WI38 (cell line): ENCODE measurements around the gene ANKH.
"Not testable (repeated sequence)": the region's sequence is repeated elsewhere in the genome, so short reads cannot be mapped to it uniquely, and the experiment has no call there.

Source experiments
- H3K4me3 ChIP-seq: 2 replicates; pipeline ENCODE4 v1.5.1; 2011; ENCODE audit warnings: low read depth, mild to moderate bottlenecking, control low read depth, low read length
- CTCF ChIP-seq: IDR thresholded peaks from 2 replicates; pipeline ENCODE4 v1.5.1; 2012; ENCODE audit warnings: low read depth, mild to moderate bottlenecking, control low read depth, low read length

ANKH gene

DNA sequence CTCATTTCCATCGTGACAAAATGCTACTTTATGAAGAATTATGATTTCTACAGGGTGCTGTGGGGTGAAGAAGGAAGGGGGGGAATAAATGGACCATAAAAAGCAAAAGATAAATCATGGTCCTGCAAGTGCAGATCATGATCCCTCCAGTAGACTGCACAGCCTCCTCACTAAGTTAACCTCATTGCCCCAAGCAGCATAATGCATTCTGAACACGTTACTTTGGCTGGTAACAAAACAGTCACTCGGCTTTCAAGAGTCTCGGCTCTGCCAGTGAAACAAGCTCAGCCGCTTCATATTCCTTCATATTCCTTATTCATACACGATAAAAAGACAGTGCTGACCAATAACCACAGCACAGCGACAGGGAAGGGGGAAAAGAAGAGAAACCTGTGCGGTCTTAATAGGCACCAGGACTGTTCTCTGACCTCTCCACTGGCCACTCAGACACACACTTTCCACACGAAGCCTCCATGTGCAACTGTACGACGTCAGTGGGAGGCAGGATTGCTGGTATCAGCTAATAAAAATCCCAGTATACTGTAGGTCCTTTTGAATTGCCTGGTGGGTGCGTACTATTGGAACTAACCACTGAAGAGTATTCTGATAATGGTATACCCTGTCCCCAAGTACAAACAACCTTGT lies 60.5 kb downstream of the ANKH start:
- no peak for TF ChIP-seq CTCF
- no peak overlapping the region for H3K4me3 ChIP-seq

- peak overlapping the region; percentile 44 for H3K4me3 ChIP-seq
- no peak for TF ChIP-seq CTCF
Measured at GRCh38 chr5:14810282-14810681, 61.3 kb downstream of the ANKH start.

DNA sequence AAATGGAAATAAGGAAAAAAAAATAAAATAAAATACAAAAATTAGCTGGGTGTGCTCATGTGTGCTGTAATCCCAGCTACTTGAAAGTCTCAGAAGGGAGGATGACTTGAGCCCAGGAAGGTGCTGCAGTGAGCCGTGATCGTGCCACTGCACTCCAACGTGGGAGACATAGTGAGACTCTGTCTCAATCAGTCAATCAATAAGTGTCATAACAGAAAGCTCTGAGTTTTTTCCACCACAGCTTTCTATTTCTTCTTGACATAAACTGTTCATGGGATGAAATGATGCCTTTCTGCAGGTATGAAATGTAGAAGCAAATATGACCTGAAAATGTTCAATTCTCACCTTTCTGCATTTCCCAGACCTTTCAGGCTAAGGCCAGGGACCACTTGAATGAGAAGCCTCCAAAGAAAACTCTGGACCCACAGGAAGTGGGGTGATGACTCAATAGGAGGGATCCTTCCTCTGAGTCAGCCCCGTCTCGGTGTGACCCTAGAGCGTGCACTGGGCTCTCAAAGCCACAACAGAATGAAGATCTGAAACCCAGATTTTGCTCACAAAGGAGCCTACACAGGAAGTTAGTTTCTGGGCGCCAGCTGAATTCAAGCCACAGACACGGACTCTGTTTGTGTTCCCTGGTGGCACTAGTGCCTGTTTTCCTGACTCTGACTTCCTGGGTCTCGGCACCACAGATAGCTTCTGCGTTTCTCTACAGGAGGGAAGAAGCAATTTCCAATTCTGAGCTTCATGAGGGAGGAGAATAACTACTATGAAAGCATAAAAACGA lies 62.0 kb downstream of the ANKH start:
- peak overlapping the region; percentile 44 for H3K4me3 ChIP-seq
- no peak for TF ChIP-seq CTCF

GRCh38 chr5:14807471-14807870 lies 64.1 kb downstream of the ANKH start:
- TF ChIP-seq CTCF: no peak

GRCh38 chr5:14806456-14806855 lies 65.1 kb downstream of the ANKH start:
- TF ChIP-seq CTCF: no peak

More at GRCh38 chr5:14807471-14807870, 64.1 kb downstream of the ANKH start:
- no peak overlapping the region for H3K4me3 ChIP-seq

DNA sequence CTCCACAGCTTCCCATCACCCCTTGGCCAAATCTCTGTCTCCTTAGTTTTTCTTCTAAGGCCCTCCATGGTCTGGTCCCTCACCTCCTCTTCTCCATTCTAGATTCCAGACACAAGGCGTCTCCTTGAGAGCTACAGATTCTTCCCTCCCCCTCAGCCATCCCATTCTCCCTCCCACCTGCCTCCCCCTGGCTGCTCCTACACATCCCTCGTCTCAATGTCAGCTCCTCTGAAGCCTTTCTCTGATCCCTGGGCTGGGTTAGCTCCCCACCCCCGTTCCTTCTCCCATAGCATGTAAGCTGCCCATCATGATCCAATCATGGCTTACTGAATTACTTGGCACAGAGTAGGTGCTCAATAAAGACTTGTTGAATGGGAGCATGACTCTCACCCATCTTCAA lies 69.0 kb downstream of the ANKH start:
- no peak for TF ChIP-seq CTCF

More at GRCh38 chr5:14806456-14806855, 65.1 kb downstream of the ANKH start:
- no peak overlapping the region for H3K4me3 ChIP-seq

DNA sequence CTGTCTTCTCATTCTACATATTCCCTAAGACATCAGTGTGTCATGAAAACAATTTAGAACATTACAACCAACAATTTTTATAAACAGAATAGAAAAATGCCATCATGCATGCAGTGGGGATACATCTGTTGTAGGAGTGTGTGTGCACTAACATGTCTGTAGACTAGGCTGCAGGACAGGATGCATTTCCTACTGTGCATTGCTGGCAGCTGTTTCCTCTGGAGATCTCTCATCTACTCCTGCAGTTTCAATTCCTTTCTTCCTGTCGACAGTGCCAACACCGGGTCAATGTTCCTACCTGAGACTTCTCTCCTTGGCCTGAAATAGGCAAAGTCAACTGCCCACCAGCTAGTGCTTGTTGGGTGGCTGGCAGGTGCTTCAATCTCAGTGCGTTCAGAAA lies 69.8 kb downstream of the ANKH start:
- H3K4me3 ChIP-seq: no peak overlapping the region
- no peak for TF ChIP-seq CTCF

More for the DNA sequence above, 69.0 kb downstream of the ANKH start:
- no peak overlapping the region for H3K4me3 ChIP-seq

GRCh38 chr5:14797385-14797784 lies 74.2 kb downstream of the ANKH start:
- not testable (repeated sequence) for H3K4me3 ChIP-seq
